Astrocyte (in vitro differentiated cells and primary cell): ENCODE results near the gene MARVELD1. TPM values are rescaled to one million over a fixed set of nuclear protein-coding genes. Genes with fewer than 3 reads are reported as not detected.

Experiments used
- DNase-seq: peaks from one replicate; pipeline ENCODE4 v3.0.0-alpha.2; 2010; ENCODE audit warnings: low read depth
- FAIRE-seq: peaks from 2 replicates; lab custom pipeline; 2011; peaks lifted over from hg19 to GRCh38; lab: Jason Lieb, UNC
- H2AFZ ChIP-seq: 2 replicates; pipeline ENCODE4 v1.6.0; 2012; ENCODE audit warnings: low read depth, low read length, inconsistent platforms
- H3K27ac ChIP-seq: 2 replicates; pipeline ENCODE4 v1.5.1; 2011; ENCODE audit warnings: low read depth, low read length, inconsistent platforms
- H3K27me3 ChIP-seq: 2 replicates; pipeline ENCODE4 v1.6.0; 2011; ENCODE audit warnings: low read length, inconsistent platforms; ENCODE audit not compliant: insufficient read depth
- H3K36me3 ChIP-seq: 2 replicates; pipeline ENCODE4 v1.5.1; 2011; ENCODE audit warnings: low read length, inconsistent platforms; ENCODE audit not compliant: insufficient read depth
- H3K4me1 ChIP-seq: 2 replicates; pipeline ENCODE4 v1.5.1; 2011; ENCODE audit warnings: low read length, inconsistent platforms; ENCODE audit not compliant: insufficient read depth
- H3K4me2 ChIP-seq: 2 replicates; pipeline ENCODE4 v1.6.0; 2012; ENCODE audit warnings: low read length, inconsistent platforms
- H3K4me3 ChIP-seq: 2 replicates; pipeline ENCODE4 v1.5.1; 2011; ENCODE audit warnings: low read depth, mild to moderate bottlenecking, low read length, inconsistent platforms; ENCODE audit not compliant: insufficient read depth
- H3K79me2 ChIP-seq: 2 replicates; pipeline ENCODE4 v1.6.0; 2012; ENCODE audit warnings: mild to moderate bottlenecking, low read length, inconsistent platforms; ENCODE audit not compliant: insufficient read depth
- H3K9ac ChIP-seq: 2 replicates; pipeline ENCODE4 v1.6.0; 2012; ENCODE audit warnings: mild to moderate bottlenecking, low read length, inconsistent platforms
- H3K9me3 ChIP-seq: 2 replicates; pipeline ENCODE4 v1.5.1; 2012; ENCODE audit warnings: low read depth, mild to moderate bottlenecking, low read length, inconsistent platforms; ENCODE audit not compliant: insufficient read depth
- H4K20me1 ChIP-seq: 2 replicates; pipeline ENCODE4 v1.6.0; 2012; ENCODE audit warnings: low read length, inconsistent platforms; ENCODE audit not compliant: insufficient read depth
- H3K27ac Mint-ChIP-seq: one replicate; pipeline ENCODE4 v1.8.0; 2021; ENCODE audit warnings: mild to moderate bottlenecking, mixed read lengths; ENCODE audit not compliant: unreplicated experiment
- H3K27me3 Mint-ChIP-seq: one replicate; pipeline ENCODE4 v1.8.0; 2021; ENCODE audit warnings: low read depth, mixed read lengths; ENCODE audit not compliant: unreplicated experiment
- H3K36me3 Mint-ChIP-seq: one replicate; pipeline ENCODE4 v1.8.0; 2021; ENCODE audit warnings: low read depth, mixed read lengths; ENCODE audit not compliant: unreplicated experiment
- H3K4me1 Mint-ChIP-seq: one replicate; pipeline ENCODE4 v1.8.0; 2021; ENCODE audit warnings: low read depth, mixed read lengths; ENCODE audit not compliant: unreplicated experiment
- H3K4me3 Mint-ChIP-seq: one replicate; pipeline ENCODE4 v1.8.0; 2021; ENCODE audit warnings: mild to moderate bottlenecking, moderate library complexity, mixed read lengths; ENCODE audit not compliant: unreplicated experiment
- H3K9me3 Mint-ChIP-seq: one replicate; pipeline ENCODE4 v1.8.0; 2021; ENCODE audit warnings: mild to moderate bottlenecking, mixed read lengths; ENCODE audit not compliant: unreplicated experiment
- CTCF ChIP-seq: IDR thresholded peaks from 2 replicates; pipeline ENCODE4 v1.5.1; 2011; ENCODE audit warnings: low read depth, mild to moderate bottlenecking, inconsistent platforms, low read length, moderate library complexity; ENCODE audit not compliant: insufficient read depth
- EZH2 ChIP-seq: IDR thresholded peaks from 2 replicates; pipeline ENCODE4 v1.6.1; 2012; ENCODE audit warnings: mild to moderate bottlenecking, low read length, inconsistent platforms; ENCODE audit not compliant: insufficient read depth
- total RNA-seq: library from RNA; stranded (reverse); gene quantifications from 2 replicates; pipeline ENCODE4 v1.2.1, GENCODE V29; 2021

MARVELD1 gene
- total RNA-seq, 1 donor from 2014 or later, result 69.7 TPM

- DNase-seq, result no peak
- no peak overlapping the region for H3K9ac ChIP-seq
- H3K27ac ChIP-seq, result no peak overlapping the region
Measured at GRCh38 chr10:97762056-97762455, 48.5 kb downstream of the MARVELD1 start.

GRCh38 chr10:97762816-97763215, 49.3 kb downstream of the MARVELD1 start:
- no peak overlapping the region for H2AFZ ChIP-seq

More at GRCh38 chr10:97762056-97762455, 48.5 kb downstream of the MARVELD1 start:
- H3K9me3 ChIP-seq, result no peaks in the 10 kb centered on the region
- Mint-ChIP-seq H3K27me3 (no peaks in the 10 kb centered on the region), H3K4me1 (peaks cover 24% of the 10 kb centered on the region), H3K9me3 (no peaks in the 10 kb centered on the region), H3K4me3 (no peak overlapping the region), H3K36me3 (peaks cover 12% of the 10 kb centered on the region), H3K27ac (no peak overlapping the region)
- H2AFZ ChIP-seq, result no peak overlapping the region
- H3K36me3 ChIP-seq, result no peaks in the 10 kb centered on the region
- no peaks in the 10 kb centered on the region for H3K79me2 ChIP-seq
- no peak overlapping the region for H3K4me3 ChIP-seq
- peaks cover 14% of the 10 kb centered on the region for H4K20me1 ChIP-seq
- TF ChIP-seq CTCF (no peak), EZH2 (no peak)
- no peak overlapping the region for H3K4me2 ChIP-seq
- no peaks in the 10 kb centered on the region for H3K4me1 ChIP-seq
- no peak for FAIRE-seq
- no peaks in the 10 kb centered on the region for H3K27me3 ChIP-seq

More at GRCh38 chr10:97762816-97763215, 49.3 kb downstream of the MARVELD1 start:
- Mint-ChIP-seq H3K9me3 (peaks cover 2% of the 10 kb centered on the region), H3K4me3 (no peak overlapping the region), H3K4me1 (peaks cover 24% of the 10 kb centered on the region), H3K27me3 (peaks cover 2% of the 10 kb centered on the region), H3K27ac (no peak overlapping the region), H3K36me3 (peaks cover 14% of the 10 kb centered on the region)
- Histone ChIP-seq H3K9ac (no peak overlapping the region), H3K4me1 (no peaks in the 10 kb centered on the region), H4K20me1 (peaks cover 14% of the 10 kb centered on the region), H3K27me3 (no peaks in the 10 kb centered on the region), H3K27ac (no peak overlapping the region), H3K4me3 (no peak overlapping the region), H3K79me2 (no peaks in the 10 kb centered on the region), H3K9me3 (no peaks in the 10 kb centered on the region), H3K4me2 (peak overlapping the region; percentile 11), H3K36me3 (no peaks in the 10 kb centered on the region)
- DNase-seq (peak; percentile 2), FAIRE-seq (no peak)
- no peak for TF ChIP-seq CTCF
- no peak for TF ChIP-seq EZH2
